Activated CD8-positive, alpha-beta memory T cell treated with anti-CD3 and anti-CD28 coated beads for 48 hours (primary cell): ENCODE data around the gene PTPRS.
A peak's percentile ranks its signal among the peaks of the same experiment; 100 is the strongest.
"Not testable (repeated sequence)": the region's sequence is repeated elsewhere in the genome, so short reads cannot be mapped to it uniquely, and the experiment has no call there.

Source experiments
- DNase-seq, 3 experiments: peaks; one replicate each; pipeline ENCODE4 v3.0.0-alpha.2; 2020; ENCODE audit warnings: low read depth in 2 of 3, low spot score in 2 of 3

Gene PTPRS

GRCh38 chr19:5334366-5334739 is 6.3 kb downstream of the PTPRS start:
- no peak for DNase-seq

- DNase-seq, result no peak
Measured at GRCh38 chr19:5333581-5334365, 6.8 kb downstream of the PTPRS start.

- no peak for DNase-seq
Measured at GRCh38 chr19:5332501-5332900, 8.1 kb downstream of the PTPRS start.

GRCh38 chr19:5331790-5332189 is 8.8 kb downstream of the PTPRS start:
- no peak for DNase-seq

- DNase-seq, result no peak
Measured at GRCh38 chr19:5330307-5330720, 10.3 kb downstream of the PTPRS start.

GRCh38 chr19:5329141-5329540 is 11.5 kb downstream of the PTPRS start:
- no peak for DNase-seq

GRCh38 chr19:5328407-5328806 is 12.2 kb downstream of the PTPRS start:
- not testable (repeated sequence) for DNase-seq

GRCh38 chr19:5326986-5327623 is 13.5 kb downstream of the PTPRS start:
- DNase-seq, result no peak

GRCh38 chr19:5326545-5326944 is 14.1 kb downstream of the PTPRS start:
- no peak for DNase-seq

- no peak for DNase-seq
Measured at GRCh38 chr19:5324947-5325346, 15.7 kb downstream of the PTPRS start.

- no peak for DNase-seq
Measured at GRCh38 chr19:5323475-5323811, 17.2 kb downstream of the PTPRS start.

GRCh38 chr19:5321851-5322681 is 18.5 kb downstream of the PTPRS start:
- peak in 1 of 3 experiments; percentile 17 for DNase-seq

GRCh38 chr19:5321066-5321642 is 19.5 kb downstream of the PTPRS start:
- no peak for DNase-seq

GRCh38 chr19:5319516-5319915 is 21.1 kb downstream of the PTPRS start:
- no peak for DNase-seq

GRCh38 chr19:5318306-5318705 is 22.3 kb downstream of the PTPRS start:
- no peak for DNase-seq

GRCh38 chr19:5317321-5317720 is 23.3 kb downstream of the PTPRS start:
- no peak for DNase-seq

- no peak for DNase-seq
Measured at GRCh38 chr19:5316138-5316537, 24.5 kb downstream of the PTPRS start.

- no peak for DNase-seq
Measured at GRCh38 chr19:5314907-5315298, 25.7 kb downstream of the PTPRS start.

GRCh38 chr19:5314012-5314906 is 26.4 kb downstream of the PTPRS start:
- no peak for DNase-seq

- no peak for DNase-seq
Measured at GRCh38 chr19:5313307-5313706, 27.3 kb downstream of the PTPRS start.

GRCh38 chr19:5312058-5312457 is 28.6 kb downstream of the PTPRS start:
- no peak for DNase-seq
